Activated naive CD4-positive, alpha-beta T cell treated with Interleukin-2 at 50 U/mL for 16 hours (primary cell): ENCODE data around the gene STK17A.
A peak's percentile ranks its signal among the peaks of the same experiment; 100 is the strongest.
"Not testable (repeated sequence)": the region's sequence is repeated elsewhere in the genome, so short reads cannot be mapped to it uniquely, and the experiment has no call there.

Experiments used
- DNase-seq: peaks from one replicate; pipeline ENCODE4 v3.0.0-alpha.2; 2020

The STK17A gene

DNA sequence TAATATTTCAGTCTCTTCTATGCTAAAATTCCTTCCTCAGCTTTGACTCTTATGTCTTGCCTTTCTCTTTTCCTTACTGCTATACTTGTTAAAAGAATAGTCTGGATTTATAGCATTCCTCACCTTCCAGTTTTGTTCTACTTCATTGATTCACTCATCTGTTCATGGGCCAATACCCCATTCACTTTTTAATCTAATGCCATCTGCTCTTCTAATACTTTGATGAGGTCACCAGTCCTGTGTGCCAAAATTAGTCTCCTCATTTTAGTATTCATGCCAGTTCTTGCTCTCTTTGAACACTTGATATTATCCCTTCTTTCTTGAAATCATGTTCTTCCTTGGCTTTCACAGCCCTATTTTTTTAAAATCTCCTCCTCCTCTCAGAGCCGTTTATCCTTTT is 19.3 kb downstream of the STK17A start:
- DNase-seq = no peak

DNA sequence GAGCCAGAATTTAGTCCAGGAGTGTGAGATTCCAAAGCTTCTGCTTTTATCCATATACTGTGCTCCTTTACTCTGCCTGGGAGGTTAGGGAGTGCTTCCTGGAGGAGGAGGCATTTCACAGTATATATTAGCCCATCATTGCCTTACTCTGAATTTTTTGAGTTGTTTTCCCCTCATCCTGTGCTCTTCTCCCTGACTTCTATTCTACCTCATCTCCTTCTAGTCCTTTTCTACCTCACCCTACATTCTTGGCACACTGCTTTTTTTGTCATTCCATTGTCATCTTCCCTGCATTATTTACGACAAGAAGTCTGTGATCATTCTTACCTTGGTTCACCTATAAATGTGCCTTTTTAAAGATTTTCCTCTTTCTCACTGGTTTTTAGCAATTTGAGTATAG is 21.3 kb downstream of the STK17A start:
- DNase-seq = no peak

DNA sequence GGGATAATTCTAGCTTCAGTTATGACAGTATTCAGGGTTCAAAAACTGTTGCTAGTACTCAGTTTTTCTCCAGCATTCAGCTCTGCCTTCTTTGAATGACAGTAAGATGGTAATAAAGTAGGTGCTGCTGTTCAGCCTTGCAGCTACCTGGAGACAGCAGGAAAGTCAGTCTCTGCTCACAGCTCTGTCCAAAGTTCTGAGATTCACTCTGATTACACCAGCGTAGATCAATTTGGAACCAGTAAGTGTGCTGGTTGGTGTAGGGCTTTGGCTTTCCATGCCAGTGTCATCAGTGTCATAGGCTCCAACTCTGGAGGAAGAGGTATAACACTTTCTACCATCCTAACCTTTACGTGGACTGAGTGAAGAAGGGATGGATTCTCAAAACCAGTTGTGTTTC is 26.2 kb downstream of the STK17A start:
- DNase-seq = no peak

- no peak for DNase-seq
These were observed 29.2 kb downstream of the STK17A start for GRCh38 chr7:43612128-43612527.

- no peak for DNase-seq
These were observed 30.0 kb downstream of the STK17A start for GRCh38 chr7:43612599-43613589.

DNA sequence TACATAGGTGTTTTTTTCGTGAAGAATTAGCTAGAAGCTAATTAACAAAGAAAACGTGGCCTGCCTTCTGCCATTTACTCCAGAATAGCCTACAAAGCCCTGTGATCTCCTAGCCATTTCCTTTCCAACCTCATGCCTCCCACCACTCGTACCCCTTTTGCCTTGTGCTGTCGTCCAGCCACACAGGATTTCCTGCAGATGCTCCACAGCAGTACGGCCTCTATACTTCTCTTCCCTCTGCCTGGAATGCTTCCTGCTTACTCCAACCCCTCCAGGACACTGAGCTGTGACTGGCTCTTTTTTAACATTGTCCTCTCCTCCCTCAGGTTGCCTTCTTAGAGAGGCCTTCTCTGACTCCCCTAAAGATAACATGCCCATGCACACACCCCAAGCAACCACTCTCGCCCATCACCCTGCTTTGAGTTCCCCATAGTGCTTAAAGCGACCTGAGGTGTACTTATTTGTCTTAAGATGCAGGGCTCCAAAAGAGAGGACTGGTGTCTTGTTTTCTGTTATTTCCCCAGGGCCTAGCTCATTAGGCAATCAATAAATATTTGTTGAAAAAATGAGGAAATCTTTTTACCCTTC is 32.7 kb downstream of the STK17A start:
- no peak for DNase-seq

- no peak for DNase-seq
These were observed 34.1 kb downstream of the STK17A start for GRCh38 chr7:43616977-43617376.

- DNase-seq = no peak
These were observed 35.2 kb downstream of the STK17A start for GRCh38 chr7:43618073-43618472.

DNA sequence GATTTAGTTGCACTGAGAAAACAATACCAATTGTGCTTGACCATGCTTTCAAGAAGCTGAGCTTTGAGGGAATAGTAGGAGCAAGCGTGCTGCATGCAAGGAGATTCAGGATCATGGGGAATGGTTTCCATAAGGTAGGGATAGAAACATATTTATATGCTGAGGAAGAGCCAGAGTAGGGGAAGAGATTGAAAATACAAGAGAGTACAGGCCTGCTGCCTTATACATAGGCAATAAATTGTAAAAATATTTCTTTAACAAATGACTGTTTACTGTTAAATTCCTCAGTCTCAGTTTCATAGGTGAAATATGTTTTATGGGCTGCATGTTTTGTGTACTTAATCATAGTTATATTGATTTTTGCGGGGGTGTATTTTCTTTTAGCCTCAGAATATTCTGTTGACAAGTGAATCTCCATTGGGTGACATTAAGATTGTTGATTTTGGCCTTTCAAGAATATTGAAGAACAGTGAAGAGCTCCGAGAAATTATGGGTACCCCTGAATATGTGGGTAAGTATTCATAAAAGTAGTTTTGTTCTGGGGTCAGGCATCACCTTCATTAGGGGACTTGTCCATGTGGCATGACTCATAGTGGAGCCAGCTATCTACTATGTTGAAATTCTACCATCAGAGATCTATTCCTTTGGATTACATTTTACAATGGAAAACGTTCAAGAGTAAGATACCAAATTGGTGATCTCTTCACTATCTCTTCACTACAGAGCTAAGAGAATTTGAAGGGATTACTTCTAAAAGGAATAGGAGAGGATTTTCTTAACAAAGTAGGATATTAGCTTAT is 36.5 kb downstream of the STK17A start:
- DNase-seq = no peak

DNA sequence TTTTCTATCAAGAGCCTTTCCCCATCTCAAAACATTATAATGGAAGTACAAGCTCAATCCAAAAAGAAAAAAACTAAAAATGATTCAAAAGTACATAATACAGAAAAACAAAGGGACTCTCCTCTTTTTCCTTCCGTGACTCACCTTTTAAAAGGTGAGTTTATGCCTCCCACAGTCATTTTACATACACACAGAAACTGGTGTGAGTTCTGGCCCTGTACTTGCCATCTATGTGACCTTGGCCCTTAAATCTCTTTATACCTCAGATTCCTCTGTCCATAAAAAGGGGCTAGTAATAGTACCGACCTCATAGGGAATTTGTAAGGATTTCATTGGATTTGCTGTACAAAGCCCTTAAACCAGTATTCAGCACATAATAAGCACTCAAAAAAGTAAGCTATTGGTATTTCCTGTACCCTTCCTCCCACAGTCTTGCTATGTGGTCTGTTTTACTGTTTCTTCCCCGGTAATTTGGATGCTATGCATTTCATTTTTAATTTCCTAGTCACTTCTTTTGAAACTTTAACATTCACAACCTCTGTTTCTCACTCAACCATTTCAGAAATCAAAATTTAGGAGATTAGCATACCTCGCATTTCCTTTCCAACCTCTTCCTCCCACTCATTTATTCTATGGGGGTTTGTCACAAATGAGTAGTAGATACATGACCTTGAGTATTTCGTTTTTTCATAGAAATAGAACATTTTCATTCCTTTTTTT is 39.0 kb downstream of the STK17A start:
- DNase-seq = no peak

- DNase-seq = no peak
These were observed 41.2 kb downstream of the STK17A start for GRCh38 chr7:43624156-43624555.

- DNase-seq = peak; percentile 35
These were observed 42.5 kb downstream of the STK17A start for GRCh38 chr7:43625453-43625852.

GRCh38 chr7:43625980-43626379 is 43.1 kb downstream of the STK17A start:
- no peak for DNase-seq

GRCh38 chr7:43626695-43627094 is 43.8 kb downstream of the STK17A start:
- no peak for DNase-seq

DNA sequence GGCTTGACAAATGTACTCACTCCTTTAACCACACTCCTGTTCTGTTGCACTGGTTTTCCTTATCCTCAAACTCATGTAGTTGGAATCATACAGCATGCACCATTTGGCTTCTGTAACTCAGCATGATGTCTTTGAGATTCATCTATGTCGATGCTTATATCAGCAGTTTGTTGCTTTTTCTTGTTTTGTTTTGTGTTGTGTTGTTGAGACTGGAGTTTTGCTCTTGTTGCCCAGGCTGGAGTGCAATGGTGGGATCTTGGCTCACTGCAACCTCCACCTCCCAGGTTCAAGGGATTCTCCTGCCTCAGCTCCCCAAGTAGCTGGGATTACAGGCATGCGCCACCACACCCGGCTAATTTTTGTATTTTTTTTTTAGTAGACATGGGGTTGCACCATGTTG is 44.9 kb downstream of the STK17A start:
- not testable (repeated sequence) for DNase-seq

- DNase-seq = no peak
These were observed 45.5 kb downstream of the STK17A start for GRCh38 chr7:43628431-43628830.

GRCh38 chr7:43629857-43630256 is 46.9 kb downstream of the STK17A start:
- no peak for DNase-seq

GRCh38 chr7:43630482-43630881 is 47.6 kb downstream of the STK17A start:
- no peak for DNase-seq

- DNase-seq = no peak
These were observed 48.7 kb downstream of the STK17A start for GRCh38 chr7:43631559-43631958.

- DNase-seq = no peak
These were observed 49.8 kb downstream of the STK17A start for GRCh38 chr7:43632746-43633145.

GRCh38 chr7:43634384-43634783 is 51.5 kb downstream of the STK17A start:
- DNase-seq = no peak

DNA sequence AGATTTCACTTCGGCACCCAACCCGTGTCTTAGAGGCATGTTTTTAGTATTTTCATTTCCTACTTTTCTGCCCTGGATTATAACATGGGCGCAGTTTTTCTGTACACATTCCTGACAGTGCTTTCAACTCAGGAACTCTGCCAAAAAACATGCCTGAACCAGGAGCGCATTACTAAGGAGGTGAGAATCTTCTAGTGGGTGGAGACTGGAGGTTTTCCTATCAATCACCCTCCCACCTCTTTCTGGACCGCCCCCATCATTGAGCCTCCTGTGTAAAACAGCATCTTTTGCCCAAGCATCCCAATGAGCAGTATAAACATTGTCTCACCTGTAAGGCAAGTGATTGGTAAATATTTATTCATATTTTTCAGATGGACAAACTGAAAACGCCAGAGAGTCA is 53.2 kb downstream of the STK17A start:
- DNase-seq = no peak
